ENCODE results near the gene RESP18. TPM values are rescaled to one million over a fixed set of nuclear protein-coding genes. Genes with fewer than 3 reads are reported as not detected.
A peak's percentile ranks its signal among the peaks of the same experiment; 100 is the strongest.

RESP18 gene
- total RNA-seq, 4 donors from 2014 or later: not detected

GRCh38 chr2:219292616-219293015, 39.9 kb downstream of the RESP18 start:
- intact Hi-C loops (cut with DNase I): loop anchor here (10.0 kb wide), 1 partner anchor 48 kb away; the partner anchor contains the start of genes GLB1L and STK16
- 85% methylated on average over 9 of the region's 9 CpGs for WGBS
- no peaks in the 10 kb centered on the region for H3K27me3 ChIP-seq
- no peak overlapping the region for H3K4me3 ChIP-seq
- no peak overlapping the region for H3K27ac ChIP-seq (replicated peaks in 1 of 4)
- TF ChIP-seq POLR2AphosphoS5 (IDR thresholded peaks at IDR 0.05) (no peak), CTCF (IDR thresholded peaks at IDR 0.05) (no peak), POLR2A (IDR thresholded peaks at IDR 0.05; ENCODE audit: low read depth) (no peak), EP300 (IDR thresholded peaks at IDR 0.05) (no peak)
- H3K36me3 ChIP-seq: no peaks in the 10 kb centered on the region
- no peak for DNase-seq (ENCODE audit: extremely low spot score)
- H3K4me1 ChIP-seq: peaks cover 9 to 37% (median 31%) of the 10 kb centered on the region in 4 donors
- H3K9me3 ChIP-seq: no peaks in the 10 kb centered on the region

GRCh38 chr2:219291910-219292490, 40.5 kb downstream of the RESP18 start:
- Histone ChIP-seq H3K27me3 (no peaks in the 10 kb centered on the region), H3K27ac (replicated peaks in 1 of 4) (no peak overlapping the region), H3K4me1 (peaks cover 9 to 37% (median 32%) of the 10 kb centered on the region in 4 donors), H3K9me3 (no peaks in the 10 kb centered on the region), H3K36me3 (no peaks in the 10 kb centered on the region), H3K4me3 (no peak overlapping the region)
- TF ChIP-seq POLR2AphosphoS5 (IDR thresholded peaks at IDR 0.05) (no peak), POLR2A (IDR thresholded peaks at IDR 0.05; ENCODE audit: low read depth) (no peak), CTCF (IDR thresholded peaks at IDR 0.05) (no peak), EP300 (IDR thresholded peaks at IDR 0.05) (no peak)
- WGBS: 73% methylated on average over 3 of the region's 4 CpGs
- no peak for DNase-seq (ENCODE audit: extremely low spot score)
- intact Hi-C loops (cut with DNase I): loop anchor here (10.0 kb wide), 1 partner anchor 47 kb away; the partner anchor contains the start of genes GLB1L and STK16

- TF ChIP-seq EP300 (IDR thresholded peaks at IDR 0.05): no peak
- no peak for TF ChIP-seq POLR2AphosphoS5 (IDR thresholded peaks at IDR 0.05)
- no peak for TF ChIP-seq CTCF (IDR thresholded peaks at IDR 0.05)
- no peak for TF ChIP-seq POLR2A (IDR thresholded peaks at IDR 0.05; ENCODE audit: low read depth)
- Histone ChIP-seq H3K27me3 (no peaks in the 10 kb centered on the region), H3K4me1 (peaks cover 9 to 42% (median 37%) of the 10 kb centered on the region in 4 donors), H3K4me3 (no peak overlapping the region), H3K9me3 (no peaks in the 10 kb centered on the region), H3K27ac (replicated peaks in 1 of 4) (no peak overlapping the region), H3K36me3 (peaks cover 0 to 4% (median 3%) of the 10 kb centered on the region in 4 donors)
- intact Hi-C loops (cut with DNase I): loop anchor here (10.0 kb wide), 1 partner anchor 47 kb away; the partner anchor contains the start of genes GLB1L and STK16
- 89% methylated on average over 7 of the region's 7 CpGs for WGBS
- no peak for DNase-seq (ENCODE audit: extremely low spot score)
Observed at GRCh38 chr2:219291394-219291793, 41.1 kb downstream of the RESP18 start.

- Histone ChIP-seq H3K9me3 (no peaks in the 10 kb centered on the region), H3K4me1 (peaks cover 9 to 50% (median 45%) of the 10 kb centered on the region in 4 donors), H3K36me3 (peaks cover 0 to 13% (median 10%) of the 10 kb centered on the region in 4 donors), H3K27ac (replicated peaks in 1 of 4) (peak overlapping the region; percentile 56 to 73 (median 68)), H3K4me3 (no peak overlapping the region), H3K27me3 (no peaks in the 10 kb centered on the region)
- TF ChIP-seq POLR2AphosphoS5 (IDR thresholded peaks at IDR 0.05): no peak
- TF ChIP-seq CTCF (IDR thresholded peaks at IDR 0.05): no peak
- TF ChIP-seq EP300 (IDR thresholded peaks at IDR 0.05): no peak
- TF ChIP-seq POLR2A (IDR thresholded peaks at IDR 0.05; ENCODE audit: low read depth): no peak
- DNase-seq (ENCODE audit: extremely low spot score): no peak
- intact Hi-C loops (cut with DNase I): loop anchor here (10.0 kb wide), 1 partner anchor 46 kb away; the partner anchor contains the start of genes GLB1L and STK16
- WGBS: 89% methylated on average over 13 of the region's 16 CpGs
Observed at GRCh38 chr2:219290381-219291171, 42.0 kb downstream of the RESP18 start.

All from esophagus muscularis mucosa (tissue), 4 donors.